ENCODE results near the gene FARP1.

- TF ChIP-seq SRF (IDR thresholded peaks at IDR 0.05; ENCODE audit: low read depth in 2 of 2, low read length in 2 of 2) (no peak), POLR2A (IDR thresholded peaks at IDR 0.05; ENCODE audit: low read depth, low read length) (no peak), GABPA (IDR thresholded peaks at IDR 0.05; ENCODE audit: low read depth) (no peak), CTCF (IDR thresholded peaks at IDR 0.05 in 2 of 3, conservative IDR thresholded peaks at IDR 0.05 in 1 of 3; ENCODE audit: control insufficient read depth in 2 of 3, extremely low read depth in 1 of 3, insufficient read depth in 1 of 3, low read depth in 3 of 3, low read length in 3 of 3) (no peak)
Observed at GRCh38 chr13:98358937-98359336, 216.0 kb downstream of the FARP1 start.
